Large intestine (tissue), 3 donors: ENCODE results near the gene SNAI3. TPM values are rescaled to one million over a fixed set of nuclear protein-coding genes. Genes with fewer than 3 reads are reported as not detected.

Experiments used
- DNase-seq, 2 donors: peaks; one replicate each; pipeline versions ENCODE4 v3.0.0 to v3.0.0-alpha.2; 2013
- H3K27ac ChIP-seq: one replicate; pipeline ENCODE4 v1.5.1; 2013; ENCODE audit warnings: low read length
- H3K27me3 ChIP-seq: 2 replicates; pipeline ENCODE4 v1.6.1; 2013; ENCODE audit warnings: low read length; ENCODE audit not compliant: control insufficient read depth, insufficient read depth
- H3K36me3 ChIP-seq: 2 replicates; pipeline ENCODE4 v1.6.1; 2013; ENCODE audit warnings: low read length; ENCODE audit not compliant: control insufficient read depth, insufficient read depth
- H3K4me1 ChIP-seq: one replicate; pipeline ENCODE4 v1.6.1; 2013; ENCODE audit warnings: low read length; ENCODE audit not compliant: control insufficient read depth, insufficient read depth
- H3K4me3 ChIP-seq: one replicate; pipeline ENCODE4 v1.5.1; 2013; ENCODE audit warnings: low read length
- H3K9me3 ChIP-seq: one replicate; pipeline ENCODE4 v1.6.1; 2013; ENCODE audit warnings: mild to moderate bottlenecking, low read depth, low read length, moderate library complexity; ENCODE audit not compliant: control insufficient read depth
- WGBS: methylation state at CpG from one replicate; pipeline ENCODE4 v1.1.5; 2013; ENCODE audit warnings: low lambda C conversion rate; ENCODE audit not compliant: insufficient coverage; 5-methylcytosine and 5-hydroxymethylcytosine counted together
- polyA plus RNA-seq: library from polyadenylated mRNA; unstranded; fragments of 120-200 nt; gene quantifications from one replicate; pipeline ENCODE4 v1.2.1, GENCODE V29; 2013

The SNAI3 gene
- polyA plus RNA-seq, 1 donor, result 1.1 TPM

GRCh38 chr16:88697116-88697830 lies 11.0 kb upstream of the SNAI3 start:
- WGBS, result no CpG with 5 or more reads among the region's 47 CpGs
- Histone ChIP-seq H3K4me3 (no peak overlapping the region), H3K4me1 (no peaks in the 10 kb centered on the region), H3K27ac (no peak overlapping the region), H3K9me3 (no peaks in the 10 kb centered on the region), H3K36me3 (peaks cover 35% of the 10 kb centered on the region), H3K27me3 (no peaks in the 10 kb centered on the region)
- DNase-seq, result no peak

GRCh38 chr16:88696441-88696840 lies 10.1 kb upstream of the SNAI3 start:
- no CpG with 5 or more reads among the region's 14 CpGs for WGBS
- Histone ChIP-seq H3K4me3 (no peak overlapping the region), H3K9me3 (no peaks in the 10 kb centered on the region), H3K4me1 (no peaks in the 10 kb centered on the region), H3K27me3 (no peaks in the 10 kb centered on the region), H3K36me3 (peaks cover 35% of the 10 kb centered on the region), H3K27ac (no peak overlapping the region)
- no peak for DNase-seq

- Histone ChIP-seq H3K4me3 (no peak overlapping the region), H3K4me1 (no peaks in the 10 kb centered on the region), H3K27me3 (no peaks in the 10 kb centered on the region), H3K36me3 (peaks cover 35% of the 10 kb centered on the region), H3K27ac (no peak overlapping the region), H3K9me3 (no peaks in the 10 kb centered on the region)
- no peak for DNase-seq
- no CpG with 5 or more reads among the region's 7 CpGs for WGBS
These were observed 9.4 kb upstream of the SNAI3 start for GRCh38 chr16:88695753-88696152.

GRCh38 chr16:88695218-88695617 lies 8.9 kb upstream of the SNAI3 start:
- DNase-seq, result no peak
- peaks cover 31% of the 10 kb centered on the region for H3K36me3 ChIP-seq
- no peak overlapping the region for H3K27ac ChIP-seq

GRCh38 chr16:88694221-88695087 lies 8.1 kb upstream of the SNAI3 start:
- H3K4me1 ChIP-seq, result no peaks in the 10 kb centered on the region
- H3K36me3 ChIP-seq, result peaks cover 24% of the 10 kb centered on the region
- H3K27ac ChIP-seq, result no peak overlapping the region
- no peaks in the 10 kb centered on the region for H3K27me3 ChIP-seq
- WGBS, result no CpG with 5 or more reads among the region's 37 CpGs
- H3K4me3 ChIP-seq, result no peak overlapping the region
- no peak for DNase-seq
- no peaks in the 10 kb centered on the region for H3K9me3 ChIP-seq

More at GRCh38 chr16:88695218-88695617, 8.9 kb upstream of the SNAI3 start:
- no CpG with 5 or more reads among the region's 15 CpGs for WGBS
- no peaks in the 10 kb centered on the region for H3K9me3 ChIP-seq
- H3K4me3 ChIP-seq, result no peak overlapping the region
- H3K4me1 ChIP-seq, result no peaks in the 10 kb centered on the region
- H3K27me3 ChIP-seq, result no peaks in the 10 kb centered on the region

GRCh38 chr16:88693420-88694177 lies 7.3 kb upstream of the SNAI3 start:
- no CpG with 5 or more reads among the region's 39 CpGs for WGBS
- no peaks in the 10 kb centered on the region for H3K9me3 ChIP-seq
- peaks cover 1% of the 10 kb centered on the region for H3K4me1 ChIP-seq
- H3K27ac ChIP-seq, result no peak overlapping the region
- H3K4me3 ChIP-seq, result no peak overlapping the region
- DNase-seq, result no peak
- no peaks in the 10 kb centered on the region for H3K27me3 ChIP-seq
- H3K36me3 ChIP-seq, result peaks cover 15% of the 10 kb centered on the region

GRCh38 chr16:88692861-88693260 lies 6.6 kb upstream of the SNAI3 start:
- H3K27ac ChIP-seq, result no peak overlapping the region
- DNase-seq, result no peak
- H3K27me3 ChIP-seq, result no peaks in the 10 kb centered on the region
- no CpG with 5 or more reads among the region's 10 CpGs for WGBS
- peaks cover 8% of the 10 kb centered on the region for H3K36me3 ChIP-seq
- H3K9me3 ChIP-seq, result no peaks in the 10 kb centered on the region
- peaks cover 7% of the 10 kb centered on the region for H3K4me1 ChIP-seq
- H3K4me3 ChIP-seq, result no peak overlapping the region

- Histone ChIP-seq H3K36me3 (peaks cover 2% of the 10 kb centered on the region), H3K4me3 (no peak overlapping the region), H3K27ac (no peak overlapping the region), H3K4me1 (peaks cover 16% of the 10 kb centered on the region), H3K27me3 (peaks cover 2% of the 10 kb centered on the region), H3K9me3 (no peaks in the 10 kb centered on the region)
- WGBS, result no CpG with 5 or more reads among the region's 26 CpGs
- no peak for DNase-seq
These were observed 5.7 kb upstream of the SNAI3 start for GRCh38 chr16:88691924-88692560.

GRCh38 chr16:88691129-88691813 lies 5.0 kb upstream of the SNAI3 start:
- DNase-seq, result no peak
- no peaks in the 10 kb centered on the region for H3K9me3 ChIP-seq
- H3K4me1 ChIP-seq, result peaks cover 21% of the 10 kb centered on the region
- no peak overlapping the region for H3K4me3 ChIP-seq
- peaks cover 8% of the 10 kb centered on the region for H3K27me3 ChIP-seq
- H3K27ac ChIP-seq, result no peak overlapping the region
- no peaks in the 10 kb centered on the region for H3K36me3 ChIP-seq
- no CpG with 5 or more reads among the region's 33 CpGs for WGBS
